HG02588 (cell line): ENCODE data around the gene SEMA4B.

ENCODE experiments used
- ATAC-seq: cut with Tn5 transposase; IDR thresholded peaks from one replicate; pipeline ENCODE4 v1.9.1; 2021; ENCODE audit warnings: mild to moderate bottlenecking, moderate library complexity; ENCODE audit not compliant: unreplicated experiment

SEMA4B gene

GRCh38 chr15:90205050-90205848 lies 4.1 kb downstream of the SEMA4B start:
- ATAC-seq, result no peak

GRCh38 chr15:90205886-90206285 lies 4.8 kb downstream of the SEMA4B start:
- ATAC-seq, result no peak

- ATAC-seq, result no peak
Measured at GRCh38 chr15:90207252-90207651, 6.1 kb downstream of the SEMA4B start.

- ATAC-seq, result no peak
Measured at GRCh38 chr15:90208356-90208755, 7.2 kb downstream of the SEMA4B start.

GRCh38 chr15:90209591-90209990 lies 8.5 kb downstream of the SEMA4B start:
- peak; percentile 51 for ATAC-seq

- no peak for ATAC-seq
Measured at GRCh38 chr15:90210593-90210992, 9.5 kb downstream of the SEMA4B start.

GRCh38 chr15:90211009-90211408 lies 9.9 kb downstream of the SEMA4B start:
- ATAC-seq, result no peak

- no peak for ATAC-seq
Measured at GRCh38 chr15:90211440-90212143, 10.5 kb downstream of the SEMA4B start.

GRCh38 chr15:90212221-90213098 lies 11.3 kb downstream of the SEMA4B start:
- ATAC-seq, result no peak

GRCh38 chr15:90213122-90213817 lies 12.1 kb downstream of the SEMA4B start:
- no peak for ATAC-seq

- no peak for ATAC-seq
Measured at GRCh38 chr15:90213818-90214204, 12.7 kb downstream of the SEMA4B start.

- no peak for ATAC-seq
Measured at GRCh38 chr15:90214553-90215196, 13.5 kb downstream of the SEMA4B start.

- no peak for ATAC-seq
Measured at GRCh38 chr15:90217671-90218394, 16.7 kb downstream of the SEMA4B start.

- ATAC-seq, result no peak
Measured at GRCh38 chr15:90219421-90220141, 18.5 kb downstream of the SEMA4B start.

GRCh38 chr15:90221246-90221900 lies 20.2 kb downstream of the SEMA4B start:
- no peak for ATAC-seq

GRCh38 chr15:90222547-90222946 lies 21.4 kb downstream of the SEMA4B start:
- ATAC-seq, result no peak

GRCh38 chr15:90223441-90224165 lies 22.5 kb downstream of the SEMA4B start:
- no peak for ATAC-seq

GRCh38 chr15:90225047-90225446 lies 23.9 kb downstream of the SEMA4B start:
- no peak for ATAC-seq
